ENCODE measurements around the gene WIZ.

DNA sequence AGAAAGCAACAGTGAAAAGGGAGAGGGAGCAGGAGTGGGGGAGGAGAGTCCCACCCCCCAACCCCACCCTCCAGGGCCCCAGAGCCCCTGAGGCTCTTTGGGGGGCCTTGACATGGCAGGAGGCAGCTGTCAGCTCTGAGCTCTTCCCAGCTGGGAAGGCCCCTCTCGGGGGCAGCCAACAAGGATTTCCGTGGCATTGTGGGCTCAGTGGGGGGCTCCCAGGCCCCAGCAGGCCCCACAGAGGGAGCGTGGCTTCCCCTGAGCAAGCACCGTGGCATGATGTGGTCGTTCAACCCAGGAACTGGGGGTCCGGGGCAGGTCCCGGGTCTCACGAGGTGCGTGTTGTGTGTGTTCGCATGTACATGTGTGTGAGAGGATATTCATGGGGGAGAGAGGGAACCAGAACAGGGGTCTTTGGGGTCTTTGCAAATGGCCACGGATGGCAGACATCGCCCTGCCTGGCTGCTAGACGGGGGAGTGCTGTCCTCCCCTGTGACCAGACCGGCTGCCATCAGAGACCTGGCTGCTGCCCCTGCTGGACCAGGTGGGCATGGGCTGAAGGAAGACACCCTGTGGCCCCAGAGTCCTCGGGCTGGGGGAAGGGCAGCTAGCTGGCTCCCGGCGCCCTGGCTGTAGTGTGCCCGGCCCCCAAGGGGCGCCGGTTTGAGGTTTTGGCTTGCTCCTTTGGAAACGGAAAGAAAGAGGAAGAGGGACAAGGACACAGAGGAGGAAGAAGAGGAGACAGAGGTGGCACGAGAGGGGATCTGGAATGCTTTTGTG is 27.3 kb downstream of the WIZ start:
- TF ChIP-seq, protein P1, sequence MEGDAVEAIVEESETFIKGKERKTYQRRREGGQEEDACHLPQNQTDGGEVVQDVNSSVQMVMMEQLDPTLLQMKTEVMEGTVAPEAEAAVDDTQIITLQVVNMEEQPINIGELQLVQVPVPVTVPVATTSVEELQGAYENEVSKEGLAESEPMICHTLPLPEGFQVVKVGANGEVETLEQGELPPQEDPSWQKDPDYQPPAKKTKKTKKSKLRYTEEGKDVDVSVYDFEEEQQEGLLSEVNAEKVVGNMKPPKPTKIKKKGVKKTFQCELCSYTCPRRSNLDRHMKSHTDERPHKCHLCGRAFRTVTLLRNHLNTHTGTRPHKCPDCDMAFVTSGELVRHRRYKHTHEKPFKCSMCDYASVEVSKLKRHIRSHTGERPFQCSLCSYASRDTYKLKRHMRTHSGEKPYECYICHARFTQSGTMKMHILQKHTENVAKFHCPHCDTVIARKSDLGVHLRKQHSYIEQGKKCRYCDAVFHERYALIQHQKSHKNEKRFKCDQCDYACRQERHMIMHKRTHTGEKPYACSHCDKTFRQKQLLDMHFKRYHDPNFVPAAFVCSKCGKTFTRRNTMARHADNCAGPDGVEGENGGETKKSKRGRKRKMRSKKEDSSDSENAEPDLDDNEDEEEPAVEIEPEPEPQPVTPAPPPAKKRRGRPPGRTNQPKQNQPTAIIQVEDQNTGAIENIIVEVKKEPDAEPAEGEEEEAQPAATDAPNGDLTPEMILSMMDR (IDR thresholded peaks at IDR 0.05; ENCODE audit: borderline replicate concordance, extremely low read depth, low read length, poor library complexity, severe bottlenecking), result no peak
- TF ChIP-seq EZH2 (IDR thresholded peaks at IDR 0.05; ENCODE audit: borderline replicate concordance, low read depth, low read length, severe bottlenecking), result no peak
